ENCODE results near the gene METTL8.

GRCh38 chr2:171320208-171320621 lies 113.6 kb downstream of the METTL8 start:
- TF ChIP-seq CTCF (IDR thresholded peaks at IDR 0.05) (no peak), POLR2A (IDR thresholded peaks at IDR 0.05) (no peak)

Data from upper lobe of left lung (tissue), 4 donors.